ENCODE measurements around the gene CRAMP1. TPM values are rescaled to one million over a fixed set of nuclear protein-coding genes. Genes with fewer than 3 reads are reported as not detected.

CRAMP1 gene
- total and polyA plus RNA-seq, 7 donors = 3.3 to 13.1 (median 8.6) TPM

GRCh38 chr16:1613728-1614455, 1.7 kb downstream of the CRAMP1 start:
- 1% methylated on average over 23 to 72 of the region's 72 CpGs for WGBS, 3 donors
- H3K4me3 ChIP-seq = peak overlapping the region; percentile 94
- no peaks in the 10 kb centered on the region for H3K9me3 ChIP-seq
- peaks cover 44% of the 10 kb centered on the region for H3K4me1 ChIP-seq
- ATAC-seq (no peak), DNase-seq (no peak)
- TF ChIP-seq, protein P1, sequence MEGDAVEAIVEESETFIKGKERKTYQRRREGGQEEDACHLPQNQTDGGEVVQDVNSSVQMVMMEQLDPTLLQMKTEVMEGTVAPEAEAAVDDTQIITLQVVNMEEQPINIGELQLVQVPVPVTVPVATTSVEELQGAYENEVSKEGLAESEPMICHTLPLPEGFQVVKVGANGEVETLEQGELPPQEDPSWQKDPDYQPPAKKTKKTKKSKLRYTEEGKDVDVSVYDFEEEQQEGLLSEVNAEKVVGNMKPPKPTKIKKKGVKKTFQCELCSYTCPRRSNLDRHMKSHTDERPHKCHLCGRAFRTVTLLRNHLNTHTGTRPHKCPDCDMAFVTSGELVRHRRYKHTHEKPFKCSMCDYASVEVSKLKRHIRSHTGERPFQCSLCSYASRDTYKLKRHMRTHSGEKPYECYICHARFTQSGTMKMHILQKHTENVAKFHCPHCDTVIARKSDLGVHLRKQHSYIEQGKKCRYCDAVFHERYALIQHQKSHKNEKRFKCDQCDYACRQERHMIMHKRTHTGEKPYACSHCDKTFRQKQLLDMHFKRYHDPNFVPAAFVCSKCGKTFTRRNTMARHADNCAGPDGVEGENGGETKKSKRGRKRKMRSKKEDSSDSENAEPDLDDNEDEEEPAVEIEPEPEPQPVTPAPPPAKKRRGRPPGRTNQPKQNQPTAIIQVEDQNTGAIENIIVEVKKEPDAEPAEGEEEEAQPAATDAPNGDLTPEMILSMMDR (IDR thresholded peaks at IDR 0.05) = no peak
- intact Hi-C loops (cut with DNase I) = loop anchor here (5.0 to 10.0 kb wide), 4 partner anchors 63 to 321 kb away; partner anchors contain the start of genes MAPK8IP3 (in 2 of the 2), TELO2 (in 2 of the 2) and JPT2 (in 1 of the 2)
- H3K27ac ChIP-seq = peak overlapping the region; percentile 90
- H3K36me3 ChIP-seq (ENCODE audit: insufficient read depth in 1 of 2, low read depth in 1 of 2) = peaks cover 0 to 36% of the 10 kb centered on the region in 2 donors
- H3K27me3 ChIP-seq (ENCODE audit: insufficient read depth in 3 of 3, low read length in 2 of 3) = no peaks in the 10 kb centered on the region

- H3K27me3 ChIP-seq (ENCODE audit: insufficient read depth in 3 of 3, low read length in 2 of 3) = no peaks in the 10 kb centered on the region
- WGBS, 3 donors = 1% methylated on average over 40 to 79 of the region's 80 CpGs
- peak; percentile 38 to 68 for DNase-seq
- peak overlapping the region; percentile 94 for H3K4me3 ChIP-seq
- peak overlapping the region; percentile 74 for H3K27ac ChIP-seq
- ATAC-seq = no peak
- intact Hi-C loops (cut with DNase I) = loop anchor here (5.0 to 10.0 kb wide), 4 partner anchors 63 to 320 kb away; partner anchors contain the start of genes MAPK8IP3 (in 2 of the 2), TELO2 (in 2 of the 2) and JPT2 (in 1 of the 2)
- H3K36me3 ChIP-seq (ENCODE audit: insufficient read depth in 1 of 2, low read depth in 1 of 2) = peaks cover 0 to 42% of the 10 kb centered on the region in 2 donors
- no peaks in the 10 kb centered on the region for H3K9me3 ChIP-seq
- TF ChIP-seq, protein P1 (IDR thresholded peaks at IDR 0.05) = no peak
- H3K4me1 ChIP-seq = peaks cover 41% of the 10 kb centered on the region
Observed at GRCh38 chr16:1614456-1615102, 2.4 kb downstream of the CRAMP1 start.

- Histone ChIP-seq H3K36me3 (ENCODE audit: insufficient read depth in 1 of 2, low read depth in 1 of 2) (peaks cover 0 to 53% of the 10 kb centered on the region in 2 donors), H3K27ac (peak overlapping the region; percentile 74), H3K27me3 (ENCODE audit: insufficient read depth in 3 of 3, low read length in 2 of 3) (no peaks in the 10 kb centered on the region), H3K4me1 (peaks cover 31% of the 10 kb centered on the region), H3K4me3 (peak overlapping the region; percentile 94), H3K9me3 (no peaks in the 10 kb centered on the region)
- intact Hi-C loops (cut with DNase I) = loop anchor here (10.0 kb wide), 2 partner anchors 89 to 319 kb away; partner anchors contain the start of gene MAPK8IP3 (in 2 of the 2)
- ATAC-seq (no peak), DNase-seq (no peak)
- TF ChIP-seq, protein P1 (IDR thresholded peaks at IDR 0.05) = no peak
- WGBS, 3 donors = 74 to 76% (median 75%) methylated on average over 9 of the region's 9 CpGs
Observed at GRCh38 chr16:1615761-1616160, 3.6 kb downstream of the CRAMP1 start.

GRCh38 chr16:1619976-1620375, 7.8 kb downstream of the CRAMP1 start:
- Histone ChIP-seq H3K27ac (no peak overlapping the region), H3K9me3 (no peaks in the 10 kb centered on the region), H3K4me3 (no peak overlapping the region), H3K36me3 (ENCODE audit: insufficient read depth in 1 of 2, low read depth in 1 of 2) (peaks cover 0 to 79% of the 10 kb centered on the region in 2 donors), H3K27me3 (ENCODE audit: insufficient read depth in 3 of 3, low read length in 2 of 3) (no peaks in the 10 kb centered on the region), H3K4me1 (peaks cover 12% of the 10 kb centered on the region)
- ATAC-seq (no peak), DNase-seq (no peak)
- intact Hi-C loops (cut with DNase I) = loop anchor here (10.0 kb wide), 2 partner anchors 85 to 315 kb away; partner anchors contain the start of gene MAPK8IP3 (in 2 of the 2)
- WGBS, 3 donors = 86 to 94% (median 88%) methylated on average over 15 of the region's 15 CpGs
- TF ChIP-seq, protein P1 (IDR thresholded peaks at IDR 0.05) = no peak

Measured in psoas muscle (tissue), 8 donors.